B cell (primary cell): ENCODE measurements around the gene CHN1. TPM values are rescaled to one million over a fixed set of nuclear protein-coding genes. Genes with fewer than 3 reads are reported as not detected.

ENCODE experiments used
- ATAC-seq: fragments of 200-7000 bp; cut with Tn5 transposase; one replicate; pipeline ENCODE4 v1.10.0; 2021; ENCODE audit warnings: low read depth, mild to moderate bottlenecking, moderate number of reproducible peaks, moderate library complexity
- CTCF ChIA-PET: fragments of 350-600 bp; sonication (Branson Sonifier 250); formaldehyde crosslinking; loops from one replicate; lab custom pipeline; 2021; ENCODE audit warnings: antibody characterized with exemption, inconsistent platforms; lab: Charles Lee
- POLR2A ChIA-PET: fragments of 350-600 bp; sonication (Branson Sonifier 250); formaldehyde crosslinking; loops from one replicate; lab custom pipeline; 2021; ENCODE audit warnings: antibody characterized with exemption; lab: Charles Lee
- DNase-seq: peaks from one replicate; pipeline ENCODE4 v3.0.0; 2013
- H2AFZ ChIP-seq: 2 replicates; pipeline ENCODE4 v1.6.1; 2012; ENCODE audit warnings: mild to moderate bottlenecking, low read depth, low read length; ENCODE audit not compliant: insufficient read depth, poor library complexity, severe bottlenecking
- H3K27ac ChIP-seq, 2 donors: 1 replicate in 1 of 2; 2 replicates in 1 of 2; pipeline ENCODE4 v1.5.1; 2012 to 2013; ENCODE audit warnings: low read length in 2 of 2, mild to moderate bottlenecking in 2 of 2, moderate library complexity in 1 of 2
- H3K27me3 ChIP-seq, 4 experiments: fragments of 200-600 bp in 1 of 4; sonication (generic) in 1 of 4; replicated peaks in 1 of 4; 1 replicate in 2 of 4; 2 replicates in 2 of 4; pipeline versions ENCODE4 v1.6.1 to v1.7.0; 2013 to 2016; ENCODE audit warnings: low read length in 3 of 4, mild to moderate bottlenecking in 2 of 4, mixed read lengths in 1 of 4, moderate library complexity in 1 of 4; ENCODE audit not compliant: insufficient read depth in 4 of 4, control insufficient read depth in 3 of 4; ENCODE audit errors: control extremely low read depth in 1 of 4
- H3K36me3 ChIP-seq, 2 experiments: replicated peaks in 1 of 2; 1 replicate in 1 of 2; 2 replicates in 1 of 2; pipeline versions ENCODE4 v1.6.1 to v1.7.1; 2013; ENCODE audit warnings: low read length in 1 of 2; ENCODE audit not compliant: insufficient read depth in 2 of 2, control insufficient read depth in 1 of 2; ENCODE audit errors: control extremely low read depth in 1 of 2, extremely low read depth in 1 of 2
- H3K4me1 ChIP-seq, 2 donors: fragments of 200-600 bp in 1 of 2; sonication (generic) in 1 of 2; 1 replicate in 1 of 2; 2 replicates in 1 of 2; pipeline versions ENCODE4 v1.5.1 to v1.6.1; 2013 to 2017; ENCODE audit warnings: low read length in 2 of 2; ENCODE audit not compliant: control insufficient read depth in 2 of 2, insufficient read depth in 2 of 2
- H3K4me2 ChIP-seq: replicated peaks from 2 replicates; pipeline ENCODE3; 2012; ENCODE audit warnings: mild to moderate bottlenecking, low read depth, low read length; ENCODE audit not compliant: poor library complexity, severe bottlenecking
- H3K4me3 ChIP-seq, 5 experiments: fragments of 200-600 bp in 1 of 5; sonication (generic) in 1 of 5; 1 replicate in 3 of 5; 2 replicates in 2 of 5; pipeline versions ENCODE4 v1.5.1 to v1.7.0; 2011 to 2016; ENCODE audit warnings: low read length in 4 of 5, mild to moderate bottlenecking in 4 of 5, low read depth in 2 of 5, control low read depth in 1 of 5, moderate library complexity in 1 of 5; ENCODE audit not compliant: insufficient read depth in 1 of 5; ENCODE audit errors: control extremely low read depth in 1 of 5, extremely low read depth in 1 of 5
- H3K79me2 ChIP-seq: fragments of 200-600 bp; sonication (generic); one replicate; pipeline ENCODE4 v1.6.0; 2016; ENCODE audit warnings: low read length; ENCODE audit not compliant: control insufficient read depth, insufficient read depth
- H3K9ac ChIP-seq: fragments of 200-600 bp; sonication (generic); 2 replicates; pipeline ENCODE4 v1.6.1; 2017; ENCODE audit warnings: mild to moderate bottlenecking, low read length, moderate library complexity
- H3K9me3 ChIP-seq, 3 donors: one replicate each; pipeline versions ENCODE4 v1.6.1 to v1.7.1; 2013; ENCODE audit warnings: low read length in 2 of 3; ENCODE audit not compliant: control insufficient read depth in 2 of 3, insufficient read depth in 1 of 3; ENCODE audit errors: control extremely low read depth in 1 of 3
- H4K20me1 ChIP-seq: 2 replicates; pipeline ENCODE4 v1.6.0; 2012; ENCODE audit warnings: mild to moderate bottlenecking, low read length; ENCODE audit not compliant: insufficient read depth, control insufficient read depth, poor library complexity, severe bottlenecking
- H3K27ac Mint-ChIP-seq: one replicate; pipeline ENCODE4 v1.8.0; 2021; ENCODE audit warnings: mixed read lengths
- H3K27me3 Mint-ChIP-seq: one replicate; pipeline ENCODE4 v1.8.0; 2021; ENCODE audit warnings: mixed read lengths
- H3K4me1 Mint-ChIP-seq: one replicate; pipeline ENCODE4 v1.8.0; 2021; ENCODE audit warnings: mixed read lengths
- H3K4me3 Mint-ChIP-seq: one replicate; pipeline ENCODE4 v1.8.0; 2021; ENCODE audit warnings: mixed read lengths
- H3K9me3 Mint-ChIP-seq: one replicate; pipeline ENCODE4 v1.8.0; 2022; ENCODE audit warnings: mixed read lengths; ENCODE audit not compliant: insufficient read depth
- CTCF ChIP-seq: fragments of 200-600 bp; IDR thresholded peaks from one replicate; pipeline ENCODE4 v1.8.0; 2022; ENCODE audit warnings: antibody characterized with exemption, mild to moderate bottlenecking
- EZH2 ChIP-seq: IDR thresholded peaks from 2 replicates; pipeline ENCODE4 v1.6.1; 2012; ENCODE audit warnings: borderline replicate concordance, low read depth, mild to moderate bottlenecking, moderate library complexity, low read length; ENCODE audit not compliant: insufficient read depth, poor library complexity, severe bottlenecking
- WGBS: methylation state at CpG from one replicate; pipeline ENCODE4 v1.1.5; 2013; ENCODE audit warnings: missing lambda C conversion rate; ENCODE audit not compliant: insufficient coverage; 5-methylcytosine and 5-hydroxymethylcytosine counted together
- intact Hi-C: fragments of 100-400 bp; cut with micrococcal nuclease; formaldehyde crosslinking; loops from one replicate; pipeline ENCODE4 v1.10.0; 2022
- polyA plus RNA-seq: library from polyadenylated mRNA; depleted of rRNA; stranded (reverse); fragments of >200 nt; gene quantifications from 2 replicates; pipeline ENCODE4 v1.2.3, GENCODE V29; 2012
- total RNA-seq, 2 donors: library from RNA; stranded (reverse); fragments of 120-200 nt in 1 of 2; gene quantifications; 1 replicate in 1 of 2; 2 replicates in 1 of 2; pipeline versions ENCODE4 v1.2.3 to v1.2.4, GENCODE V29; 2013 to 2022

CHN1 gene
- total and polyA plus RNA-seq, 2 donors (not counting 1 experiment from before 2014, with no cell fraction given), result 0.79 to 1.4 TPM

- ATAC-seq (no peak), DNase-seq (no peak)
- POLR2A ChIA-PET, result no interaction called here
- Histone ChIP-seq H2AFZ (no peak overlapping the region), H3K9ac (no peak overlapping the region), H4K20me1 (no peaks in the 10 kb centered on the region), H3K4me3 (no peak overlapping the region), H3K36me3 (no peaks in the 10 kb centered on the region), H3K79me2 (no peaks in the 10 kb centered on the region), H3K27ac (no peak overlapping the region), H3K4me1 (no peaks in the 10 kb centered on the region), H3K27me3 (no peaks in the 10 kb centered on the region), H3K4me2 (no peak overlapping the region), H3K9me3 (peaks cover 0 to 3% (median 0%) of the 10 kb centered on the region in 3 donors)
- CTCF ChIA-PET, result no interaction called here
- 100% methylated on average over 1 of the region's 1 CpG for WGBS
- peaks cover 2% of the 10 kb centered on the region for H3K27me3 Mint-ChIP-seq
- no peak for TF ChIP-seq EZH2
- TF ChIP-seq CTCF, result no peak
- H3K9me3 Mint-ChIP-seq, result no peaks in the 10 kb centered on the region
- intact Hi-C loops, result no loop called here
- no peak overlapping the region for H3K4me3 Mint-ChIP-seq
- no peak overlapping the region for H3K27ac Mint-ChIP-seq
- H3K4me1 Mint-ChIP-seq, result no peaks in the 10 kb centered on the region
These were observed 66.1 kb downstream of the CHN1 start for GRCh38 chr2:174939046-174939445.

- 97% methylated on average over 3 of the region's 3 CpGs for WGBS
These were observed 73.5 kb downstream of the CHN1 start for GRCh38 chr2:174931724-174932123.

More at GRCh38 chr2:174931724-174932123, 73.5 kb downstream of the CHN1 start:
- peaks cover 0 to 3% (median 0%) of the 10 kb centered on the region in 3 donors for H3K9me3 ChIP-seq
- POLR2A ChIA-PET, result no interaction called here
- H3K36me3 ChIP-seq, result no peaks in the 10 kb centered on the region
- Mint-ChIP-seq H3K27ac (no peak overlapping the region), H3K27me3 (peaks cover 5% of the 10 kb centered on the region), H3K4me1 (no peaks in the 10 kb centered on the region), H3K4me3 (no peak overlapping the region), H3K9me3 (no peaks in the 10 kb centered on the region)
- no peaks in the 10 kb centered on the region for H3K79me2 ChIP-seq
- H2AFZ ChIP-seq, result no peak overlapping the region
- no peak for ATAC-seq
- no peak overlapping the region for H3K4me2 ChIP-seq
- DNase-seq, result no peak
- H3K27me3 ChIP-seq, result no peaks in the 10 kb centered on the region
- CTCF ChIA-PET, result no interaction called here
- no peaks in the 10 kb centered on the region for H4K20me1 ChIP-seq
- no peak overlapping the region for H3K9ac ChIP-seq
- no peak overlapping the region for H3K4me3 ChIP-seq
- intact Hi-C loops, result no loop called here
- no peak overlapping the region for H3K27ac ChIP-seq
- no peaks in the 10 kb centered on the region for H3K4me1 ChIP-seq
- TF ChIP-seq EZH2 (no peak), CTCF (no peak)
